ENCODE measurements around the gene SCML1.

The SCML1 gene

GRCh38 chrX:17705211-17705610 lies 32.1 kb upstream of the SCML1 start:
- no peak for TF ChIP-seq CTCF (IDR thresholded peaks at IDR 0.05; ENCODE audit: insufficient read depth, missing control alignments)
- FAIRE-seq (no peak), DNase-seq (ENCODE audit: insufficient read length, low spot score) (no peak)

- no peak for DNase-seq (ENCODE audit: insufficient read length, low spot score)
- no peak for FAIRE-seq
- TF ChIP-seq CTCF (IDR thresholded peaks at IDR 0.05; ENCODE audit: insufficient read depth, missing control alignments) = no peak
Observed at GRCh38 chrX:17706676-17707075, 30.6 kb upstream of the SCML1 start.

- FAIRE-seq = no peak
- no peak for TF ChIP-seq CTCF (IDR thresholded peaks at IDR 0.05; ENCODE audit: insufficient read depth, missing control alignments)
- no peak for DNase-seq (ENCODE audit: insufficient read length, low spot score)
Observed at GRCh38 chrX:17707731-17708130, 29.6 kb upstream of the SCML1 start.

- no peak for TF ChIP-seq CTCF (IDR thresholded peaks at IDR 0.05; ENCODE audit: insufficient read depth, missing control alignments)
- FAIRE-seq (no peak), DNase-seq (ENCODE audit: insufficient read length, low spot score) (no peak)
Observed at GRCh38 chrX:17710871-17711301, 26.4 kb upstream of the SCML1 start.

GRCh38 chrX:17713288-17713687 lies 24.0 kb upstream of the SCML1 start:
- FAIRE-seq = no peak
- no peak for DNase-seq (ENCODE audit: insufficient read length, low spot score)
- TF ChIP-seq CTCF (IDR thresholded peaks at IDR 0.05; ENCODE audit: insufficient read depth, missing control alignments) = no peak

GRCh38 chrX:17718649-17719165 lies 18.6 kb upstream of the SCML1 start:
- no peak for DNase-seq (ENCODE audit: insufficient read length, low spot score)
- TF ChIP-seq CTCF (IDR thresholded peaks at IDR 0.05; ENCODE audit: insufficient read depth, missing control alignments) = no peak
- FAIRE-seq = no peak

- DNase-seq (ENCODE audit: insufficient read length, low spot score) (no peak), FAIRE-seq (no peak)
- TF ChIP-seq CTCF (IDR thresholded peaks at IDR 0.05; ENCODE audit: insufficient read depth, missing control alignments) = no peak
Observed at GRCh38 chrX:17719711-17720110, 17.6 kb upstream of the SCML1 start.
